Kidney glomerular epithelial cell (primary cell): ENCODE data around the gene BZW2.

Source experiments
- DNase-seq: peaks from one replicate; lab custom pipeline; 2025; lab: John Stamatoyannopoulos, UW

The BZW2 gene

GRCh38 chr7:16753932-16754855 lies 108.2 kb downstream of the BZW2 start:
- DNase-seq, result peak; percentile 12

GRCh38 chr7:16754856-16755317 lies 108.9 kb downstream of the BZW2 start:
- no peak for DNase-seq

- no peak for DNase-seq
These were observed 109.4 kb downstream of the BZW2 start for GRCh38 chr7:16755397-16755796.
